ELR (cell line): ENCODE data around the gene CATSPERD.
A peak's percentile ranks its signal among the peaks of the same experiment; 100 is the strongest.

ENCODE experiments used
- DNase-seq: peaks from one replicate; pipeline ENCODE4 v3.0.0-alpha.2; 2015; ENCODE audit warnings: low read depth

The CATSPERD gene

GRCh38 chr19:5787409-5788182 lies 67.2 kb downstream of the CATSPERD start:
- DNase-seq: no peak

- no peak for DNase-seq
Observed at GRCh38 chr19:5788422-5788821, 68.0 kb downstream of the CATSPERD start.

- no peak for DNase-seq
Observed at GRCh38 chr19:5789351-5789761, 68.9 kb downstream of the CATSPERD start.

- no peak for DNase-seq
Observed at GRCh38 chr19:5789886-5790558, 69.6 kb downstream of the CATSPERD start.

- DNase-seq: peak; percentile 98
Observed at GRCh38 chr19:5790559-5791520, 70.4 kb downstream of the CATSPERD start, which contains the start of gene DUS3L. DUS3L (minus strand) TSS chr19:5791163; CDS start chr19:5791141, 22 bp downstream.

GRCh38 chr19:5792224-5792623 lies 71.8 kb downstream of the CATSPERD start:
- DNase-seq: no peak

- no peak for DNase-seq
Observed at GRCh38 chr19:5793188-5793587, 72.8 kb downstream of the CATSPERD start.

- no peak for DNase-seq
Observed at GRCh38 chr19:5795382-5795919, 75.0 kb downstream of the CATSPERD start.

GRCh38 chr19:5798244-5798643 lies 77.8 kb downstream of the CATSPERD start:
- DNase-seq: no peak

- DNase-seq: no peak
Observed at GRCh38 chr19:5799247-5800241, 79.1 kb downstream of the CATSPERD start.

- no peak for DNase-seq
Observed at GRCh38 chr19:5800361-5801270, 80.2 kb downstream of the CATSPERD start.

GRCh38 chr19:5801796-5802619 lies 81.6 kb downstream of the CATSPERD start:
- DNase-seq: peak; percentile 56

- DNase-seq: no peak
Observed at GRCh38 chr19:5803441-5803751, 83.0 kb downstream of the CATSPERD start.

- DNase-seq: peak; percentile 90
Observed at GRCh38 chr19:5803752-5804515, 83.5 kb downstream of the CATSPERD start.

GRCh38 chr19:5804516-5805461 lies 84.4 kb downstream of the CATSPERD start, which contains the start of gene NRTN:
NRTN (plus strand) TSS chr19:5805067; CDS start chr19:5824166, 19,099 bp downstream.
- DNase-seq: no peak

- peak; percentile 67 for DNase-seq
Observed at GRCh38 chr19:5805462-5806132, 85.2 kb downstream of the CATSPERD start.
